ENCODE measurements around the gene SLC10A2.
"Not testable (repeated sequence)": the region's sequence is repeated elsewhere in the genome, so short reads cannot be mapped to it uniquely, and the experiment has no call there.

The SLC10A2 gene

DNA sequence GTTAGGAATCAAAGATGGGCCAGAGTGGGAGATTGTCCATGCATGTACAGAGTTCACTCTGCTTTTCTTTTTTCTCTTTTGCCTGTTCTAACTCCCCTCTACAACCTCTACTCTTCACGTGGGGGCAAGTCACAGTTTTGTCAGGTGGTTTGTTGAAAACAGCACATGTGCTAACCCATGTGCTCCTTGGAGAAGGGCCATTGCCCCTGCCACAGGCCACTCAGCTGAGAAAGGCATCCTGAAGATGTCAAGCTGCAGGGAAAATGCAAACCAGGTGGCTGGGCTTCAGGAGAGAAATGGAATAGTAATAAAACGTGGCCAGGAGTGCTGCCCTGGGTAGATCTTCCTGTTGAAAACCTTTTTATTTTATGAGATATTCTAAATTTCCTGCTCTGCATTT, 35.3 kb upstream of the SLC10A2 start:
- Histone ChIP-seq H3K27me3 (replicated peaks; ENCODE audit: control insufficient read depth, insufficient read depth, low read length) (no peaks in the 10 kb centered on the region), H3K36me3 (ENCODE audit: control insufficient read depth, insufficient read depth, low read length) (no peaks in the 10 kb centered on the region), H3K4me3 (replicated peaks; ENCODE audit: low read depth, low read length) (no peak overlapping the region)
- TF ChIP-seq, protein P1, sequence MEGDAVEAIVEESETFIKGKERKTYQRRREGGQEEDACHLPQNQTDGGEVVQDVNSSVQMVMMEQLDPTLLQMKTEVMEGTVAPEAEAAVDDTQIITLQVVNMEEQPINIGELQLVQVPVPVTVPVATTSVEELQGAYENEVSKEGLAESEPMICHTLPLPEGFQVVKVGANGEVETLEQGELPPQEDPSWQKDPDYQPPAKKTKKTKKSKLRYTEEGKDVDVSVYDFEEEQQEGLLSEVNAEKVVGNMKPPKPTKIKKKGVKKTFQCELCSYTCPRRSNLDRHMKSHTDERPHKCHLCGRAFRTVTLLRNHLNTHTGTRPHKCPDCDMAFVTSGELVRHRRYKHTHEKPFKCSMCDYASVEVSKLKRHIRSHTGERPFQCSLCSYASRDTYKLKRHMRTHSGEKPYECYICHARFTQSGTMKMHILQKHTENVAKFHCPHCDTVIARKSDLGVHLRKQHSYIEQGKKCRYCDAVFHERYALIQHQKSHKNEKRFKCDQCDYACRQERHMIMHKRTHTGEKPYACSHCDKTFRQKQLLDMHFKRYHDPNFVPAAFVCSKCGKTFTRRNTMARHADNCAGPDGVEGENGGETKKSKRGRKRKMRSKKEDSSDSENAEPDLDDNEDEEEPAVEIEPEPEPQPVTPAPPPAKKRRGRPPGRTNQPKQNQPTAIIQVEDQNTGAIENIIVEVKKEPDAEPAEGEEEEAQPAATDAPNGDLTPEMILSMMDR (IDR thresholded peaks at IDR 0.05; ENCODE audit: insufficient read depth, low read length, poor library complexity, severe bottlenecking) = no peak
- DNase-seq (ENCODE audit: extremely low read depth, insufficient read length) = no peak

GRCh38 chr13:103100830-103101229, 34.6 kb upstream of the SLC10A2 start:
- no peak for DNase-seq (ENCODE audit: extremely low read depth, insufficient read length)
- Histone ChIP-seq H3K27me3 (replicated peaks; ENCODE audit: control insufficient read depth, insufficient read depth, low read length) (no peaks in the 10 kb centered on the region), H3K36me3 (ENCODE audit: control insufficient read depth, insufficient read depth, low read length) (no peaks in the 10 kb centered on the region), H3K4me3 (replicated peaks; ENCODE audit: low read depth, low read length) (no peak overlapping the region)
- TF ChIP-seq, protein P1 (IDR thresholded peaks at IDR 0.05; ENCODE audit: insufficient read depth, low read length, poor library complexity, severe bottlenecking) = no peak

- H3K4me3 ChIP-seq (replicated peaks; ENCODE audit: low read depth, low read length) = no peak overlapping the region
- DNase-seq (ENCODE audit: extremely low read depth, insufficient read length) = no peak
- TF ChIP-seq, protein P1 (IDR thresholded peaks at IDR 0.05; ENCODE audit: insufficient read depth, low read length, poor library complexity, severe bottlenecking) = no peak
- H3K36me3 ChIP-seq (ENCODE audit: control insufficient read depth, insufficient read depth, low read length) = no peaks in the 10 kb centered on the region
- no peaks in the 10 kb centered on the region for H3K27me3 ChIP-seq (replicated peaks; ENCODE audit: control insufficient read depth, insufficient read depth, low read length)
Observed at GRCh38 chr13:103099722-103100293, 33.6 kb upstream of the SLC10A2 start.

- TF ChIP-seq, protein P1 (IDR thresholded peaks at IDR 0.05; ENCODE audit: insufficient read depth, low read length, poor library complexity, severe bottlenecking) = no peak
- H3K27me3 ChIP-seq (replicated peaks; ENCODE audit: control insufficient read depth, insufficient read depth, low read length) = no peaks in the 10 kb centered on the region
- DNase-seq (ENCODE audit: extremely low read depth, insufficient read length) = no peak
- H3K4me3 ChIP-seq (replicated peaks; ENCODE audit: low read depth, low read length) = no peak overlapping the region
- no peaks in the 10 kb centered on the region for H3K36me3 ChIP-seq (ENCODE audit: control insufficient read depth, insufficient read depth, low read length)
Observed at GRCh38 chr13:103098535-103098934, 32.3 kb upstream of the SLC10A2 start.

DNA sequence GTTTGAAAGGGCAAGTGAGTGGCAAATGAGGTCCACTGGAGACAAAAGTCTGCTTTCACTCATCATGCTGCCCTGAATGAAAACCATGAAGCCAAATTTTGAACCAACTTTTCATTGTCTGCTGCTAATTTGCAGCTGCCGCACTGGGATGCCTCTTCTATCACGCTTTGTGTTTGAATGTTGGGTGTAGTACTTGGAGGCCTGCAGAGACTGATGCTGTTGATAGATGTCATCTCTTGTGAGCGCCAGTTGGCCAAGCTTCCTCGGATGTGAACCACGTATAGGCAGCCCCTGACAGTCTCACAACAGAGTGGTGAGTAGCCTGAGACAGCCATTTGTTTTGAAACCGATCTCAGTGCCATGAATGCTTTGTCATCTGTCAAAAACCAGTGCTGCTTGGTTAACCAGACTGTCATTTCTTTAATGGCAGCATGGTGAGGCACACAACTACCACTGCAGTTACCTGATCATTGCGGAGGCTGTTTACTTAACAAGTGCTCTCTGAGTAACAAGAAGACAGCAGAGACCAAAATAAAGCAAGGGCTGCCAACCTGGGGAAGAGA, 31.2 kb upstream of the SLC10A2 start:
- no peak overlapping the region for H3K4me3 ChIP-seq (replicated peaks; ENCODE audit: low read depth, low read length)
- H3K27me3 ChIP-seq (replicated peaks; ENCODE audit: control insufficient read depth, insufficient read depth, low read length) = no peaks in the 10 kb centered on the region
- no peaks in the 10 kb centered on the region for H3K36me3 ChIP-seq (ENCODE audit: control insufficient read depth, insufficient read depth, low read length)
- DNase-seq (ENCODE audit: extremely low read depth, insufficient read length) = no peak
- TF ChIP-seq, protein P1 (IDR thresholded peaks at IDR 0.05; ENCODE audit: insufficient read depth, low read length, poor library complexity, severe bottlenecking) = no peak

DNA sequence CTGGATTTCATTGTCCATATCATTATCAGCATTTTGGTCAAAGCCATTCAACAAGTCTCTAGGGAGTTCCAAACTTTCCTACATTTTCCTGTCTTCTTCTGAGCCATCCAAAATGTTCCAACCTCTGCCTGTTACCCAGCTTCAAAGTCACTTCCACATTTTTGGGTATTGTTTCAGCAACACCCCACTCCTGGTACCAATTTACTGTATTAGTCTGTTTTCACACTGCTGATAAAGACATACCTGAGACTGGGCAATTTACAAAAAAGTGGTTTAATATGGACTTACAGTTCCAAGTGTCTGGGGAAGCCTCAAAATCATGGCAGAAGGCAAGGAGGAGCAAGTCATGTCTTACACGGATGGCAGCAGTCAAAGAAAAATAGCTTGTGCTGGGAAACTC, 27.4 kb upstream of the SLC10A2 start:
- not testable (repeated sequence) for H3K4me3 ChIP-seq (replicated peaks; ENCODE audit: low read depth, low read length); H3K27me3 ChIP-seq (replicated peaks; ENCODE audit: control insufficient read depth, insufficient read depth, low read length); H3K36me3 ChIP-seq (ENCODE audit: control insufficient read depth, insufficient read depth, low read length); DNase-seq (ENCODE audit: extremely low read depth, insufficient read length)

All from GM06990 (cell line).